Activated CD4-positive, alpha-beta T cell treated with anti-CD3 and anti-CD28 coated beads for 24 hours (primary cell): Measurements from ENCODE around the gene SARNP.

Experiments
- DNase-seq, 2 donors: peaks; one replicate each; pipeline ENCODE4 v3.0.0-alpha.2; 2020; ENCODE audit warnings: low read depth in 2 of 2

The SARNP gene

GRCh38 chr12:55724940-55725309 lies 92.6 kb downstream of the SARNP start:
- no peak for DNase-seq

GRCh38 chr12:55724226-55724939 lies 93.1 kb downstream of the SARNP start:
- peak in 1 of 2 donors; percentile 52 for DNase-seq

- DNase-seq, result no peak
Measured at GRCh38 chr12:55723516-55724225, 93.9 kb downstream of the SARNP start.

- DNase-seq, result no peak
Measured at GRCh38 chr12:55722948-55723347, 94.6 kb downstream of the SARNP start.

GRCh38 chr12:55721601-55722213 lies 95.8 kb downstream of the SARNP start:
- DNase-seq, result no peak

- DNase-seq, result no peak
Measured at GRCh38 chr12:55720894-55721444, 96.6 kb downstream of the SARNP start.

- no peak for DNase-seq
Measured at GRCh38 chr12:55720071-55720564, 97.4 kb downstream of the SARNP start, which contains the start of gene RDH5. TSS of gene RDH5 (plus strand) at chr12:55720393. CDS start at chr12:55721185, 792 bp downstream.

GRCh38 chr12:55719371-55719770 lies 98.2 kb downstream of the SARNP start:
- DNase-seq, result no peak

GRCh38 chr12:55718624-55719275 lies 98.8 kb downstream of the SARNP start:
- no peak for DNase-seq

- DNase-seq, result no peak
Measured at GRCh38 chr12:55718015-55718414, 99.5 kb downstream of the SARNP start.

- DNase-seq, result no peak
Measured at GRCh38 chr12:55717011-55718007, 100.2 kb downstream of the SARNP start.

- no peak for DNase-seq
Measured at GRCh38 chr12:55716582-55716957, 101.0 kb downstream of the SARNP start.

- peak; percentile 93 to 96 for DNase-seq
Measured at GRCh38 chr12:55715833-55716581, 101.5 kb downstream of the SARNP start, which contains the start of gene BLOC1S1. TSS of gene BLOC1S1 (plus strand) at chr12:55716046. CDS start at chr12:55716052, 6 bp downstream.

GRCh38 chr12:55715169-55715764 lies 102.3 kb downstream of the SARNP start:
- DNase-seq, result no peak

- no peak for DNase-seq
Measured at GRCh38 chr12:55713721-55714120, 103.8 kb downstream of the SARNP start.

- DNase-seq, result no peak
Measured at GRCh38 chr12:55712700-55713415, 104.7 kb downstream of the SARNP start.

- no peak for DNase-seq
Measured at GRCh38 chr12:55711786-55712553, 105.6 kb downstream of the SARNP start.

GRCh38 chr12:55708695-55709233 lies 108.8 kb downstream of the SARNP start:
- DNase-seq, result no peak
